ENCODE data around the gene HNF4A.

DNA sequence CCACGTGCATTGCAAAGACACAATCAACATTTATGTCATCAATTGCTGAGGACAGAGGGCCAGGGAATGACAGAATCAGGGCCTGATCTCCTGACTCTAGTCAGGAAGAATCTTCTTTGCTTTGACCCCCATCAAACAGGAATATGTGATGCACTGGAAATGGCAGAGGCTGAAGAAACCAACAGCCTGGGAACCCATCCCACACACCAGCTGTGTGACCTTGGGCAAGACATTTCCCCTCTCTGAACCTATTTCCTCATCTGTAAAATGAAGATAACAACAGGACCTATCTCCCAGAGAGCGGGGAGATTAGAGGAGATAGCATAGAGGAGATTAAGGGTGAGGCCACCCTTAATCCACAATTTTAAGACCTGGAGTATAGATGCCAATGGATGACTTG lies 1.5 kb downstream of the HNF4A start:
- TF ChIP-seq CTCF (IDR thresholded peaks at IDR 0.05) (no peak), POLR2A (IDR thresholded peaks at IDR 0.05) (no peak)

All from body of pancreas (tissue), 4 donors.